HG03175 (cell line): ENCODE results near the gene MAP1LC3A.
"Not testable (repeated sequence)": the region's sequence is repeated elsewhere in the genome, so short reads cannot be mapped to it uniquely, and the experiment has no call there.

ENCODE experiments used
- ATAC-seq: cut with Tn5 transposase; IDR thresholded peaks from one replicate; pipeline ENCODE4 v1.9.1; 2021; ENCODE audit warnings: mild to moderate bottlenecking, moderate library complexity; ENCODE audit not compliant: unreplicated experiment

The MAP1LC3A gene

DNA sequence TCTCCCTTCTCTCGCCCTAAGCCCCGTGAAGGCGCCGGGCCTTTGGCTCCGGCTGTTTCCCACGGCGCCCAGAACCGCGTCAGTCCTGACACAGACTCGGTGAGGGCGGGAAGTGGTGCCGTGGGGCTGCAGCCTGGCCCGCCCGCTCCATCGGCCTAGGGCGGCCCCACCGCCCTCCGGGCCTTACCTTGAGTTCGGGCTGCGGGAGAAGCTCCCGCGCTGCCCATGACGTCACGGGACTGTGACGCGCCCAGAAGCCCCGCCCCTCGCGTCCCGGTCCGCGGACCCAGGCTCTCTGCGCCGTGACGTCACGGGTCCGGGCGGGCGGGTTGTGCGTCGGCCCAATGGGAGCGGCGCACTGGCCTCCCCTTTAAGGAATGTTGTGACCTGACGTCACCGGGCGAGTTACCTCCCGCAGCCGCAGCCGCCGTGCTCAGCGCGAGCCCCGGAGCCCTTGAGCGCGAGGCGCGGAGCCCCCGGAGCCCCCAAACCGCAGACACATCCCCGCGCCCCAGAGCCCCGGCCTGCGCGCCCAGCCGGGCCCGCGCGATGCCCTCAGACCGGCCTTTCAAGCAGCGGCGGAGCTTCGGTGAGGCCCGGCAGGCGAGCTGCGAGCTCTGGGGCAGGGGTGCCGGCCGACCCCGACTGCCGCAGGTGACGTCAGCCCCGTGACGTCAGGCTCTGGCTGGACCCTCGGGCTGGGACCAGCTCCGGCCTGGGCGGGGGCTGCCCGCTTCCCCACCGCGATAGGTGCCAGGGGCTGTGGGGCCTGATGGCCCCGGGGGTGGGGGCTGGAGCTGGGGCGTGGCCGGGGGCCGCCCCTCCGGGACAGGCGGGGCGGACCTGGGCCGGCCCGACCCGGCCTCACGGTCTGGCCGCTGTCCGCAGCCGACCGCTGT is at the start of gene MAP1LC3A:
Gene MAP1LC3A (plus strand): TSS at position 399 of the 899 bp plus-strand sequence. CDS start 151 bp downstream, at position 550.
- ATAC-seq = peak; percentile 70

DNA sequence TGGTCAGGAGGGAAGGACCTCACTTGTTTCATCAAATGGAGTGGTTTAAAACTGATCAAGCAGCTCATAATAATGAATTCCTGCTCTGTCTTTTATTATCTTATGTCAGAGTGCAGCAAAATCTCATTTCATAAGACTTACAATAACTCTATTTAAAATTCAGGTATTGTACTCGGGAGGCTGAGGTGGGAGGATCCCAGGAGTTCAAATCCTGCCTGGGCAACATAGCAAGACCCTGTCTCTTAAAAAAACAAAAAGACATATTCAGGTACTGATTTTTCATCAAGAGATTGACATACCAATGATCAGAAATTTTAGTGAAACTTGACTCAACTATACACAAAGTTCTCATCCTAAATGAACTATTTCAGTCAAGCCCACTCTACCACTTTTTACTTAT is 47.9 kb upstream of the MAP1LC3A start:
- ATAC-seq = no peak

DNA sequence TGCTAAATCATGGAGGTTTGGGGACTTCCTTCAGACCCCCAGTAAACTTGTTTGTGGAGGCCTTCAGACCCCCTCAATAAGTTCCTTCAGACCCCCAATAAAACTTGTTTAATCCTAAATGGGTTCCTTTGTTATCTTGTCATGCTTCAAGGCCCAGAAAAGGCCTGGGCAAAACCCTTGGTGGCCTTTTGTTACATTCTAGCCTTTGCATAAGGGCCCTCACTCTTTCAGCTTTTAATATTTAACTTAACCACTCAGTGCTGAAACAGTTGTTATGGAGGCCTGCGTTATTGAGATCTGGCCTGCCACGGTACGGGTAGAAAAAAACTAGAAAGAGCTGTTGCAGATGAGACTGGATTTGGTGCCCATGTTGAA is 46.6 kb upstream of the MAP1LC3A start:
- no peak for ATAC-seq

DNA sequence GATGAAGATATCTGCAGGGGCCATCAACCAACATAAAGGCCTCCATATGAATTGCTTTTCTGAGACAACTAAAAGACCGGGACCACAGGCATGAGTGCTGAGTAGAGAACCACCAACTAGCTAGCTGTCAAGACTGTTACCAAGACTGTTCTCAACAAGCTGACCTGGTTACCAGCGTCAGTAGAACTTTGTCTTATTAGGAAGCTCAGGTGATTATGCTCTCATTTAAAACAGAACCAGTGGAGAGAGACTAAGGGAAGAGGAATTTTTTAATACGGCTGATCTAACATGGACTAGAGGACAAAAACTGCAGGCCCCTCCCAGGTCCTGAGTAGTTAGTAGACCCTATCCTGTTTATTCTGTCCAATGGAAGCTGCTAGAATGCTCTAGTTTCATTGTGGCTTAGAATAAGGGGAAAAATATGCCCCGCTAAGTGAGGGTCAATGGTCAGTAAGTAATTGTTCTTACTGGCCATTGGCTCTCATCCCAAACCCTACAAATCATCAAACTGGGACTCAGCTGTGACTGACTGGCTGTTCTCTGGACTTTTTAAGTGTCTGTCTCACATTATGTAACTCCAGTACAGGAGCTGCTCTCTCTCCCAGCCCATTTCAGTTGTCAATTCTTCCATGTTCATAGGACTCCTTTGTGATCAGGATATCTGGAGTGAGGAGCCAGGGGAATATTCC is 46.1 kb upstream of the MAP1LC3A start:
- ATAC-seq = no peak

DNA sequence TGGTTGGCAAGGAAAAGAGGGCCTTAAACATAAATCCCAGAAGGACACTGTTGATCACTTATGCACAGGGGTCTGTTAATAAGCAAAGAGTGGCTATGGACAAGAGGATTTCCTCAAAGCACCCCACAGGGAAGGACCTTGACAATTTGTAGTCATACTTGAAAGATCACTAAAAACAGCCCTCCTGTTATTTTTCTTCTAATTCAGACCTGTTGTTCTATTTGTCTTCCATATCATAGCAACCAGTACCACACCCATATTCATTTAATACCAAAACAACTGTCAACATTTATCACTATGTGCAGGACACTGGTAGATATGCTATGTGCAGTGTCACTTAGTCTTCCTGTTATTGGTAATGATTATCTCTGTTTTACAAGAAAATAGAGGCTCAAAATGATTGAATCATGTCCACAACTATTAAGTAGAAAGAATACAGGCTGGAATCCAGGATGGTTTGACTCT is 45.5 kb upstream of the MAP1LC3A start:
- ATAC-seq = no peak

DNA sequence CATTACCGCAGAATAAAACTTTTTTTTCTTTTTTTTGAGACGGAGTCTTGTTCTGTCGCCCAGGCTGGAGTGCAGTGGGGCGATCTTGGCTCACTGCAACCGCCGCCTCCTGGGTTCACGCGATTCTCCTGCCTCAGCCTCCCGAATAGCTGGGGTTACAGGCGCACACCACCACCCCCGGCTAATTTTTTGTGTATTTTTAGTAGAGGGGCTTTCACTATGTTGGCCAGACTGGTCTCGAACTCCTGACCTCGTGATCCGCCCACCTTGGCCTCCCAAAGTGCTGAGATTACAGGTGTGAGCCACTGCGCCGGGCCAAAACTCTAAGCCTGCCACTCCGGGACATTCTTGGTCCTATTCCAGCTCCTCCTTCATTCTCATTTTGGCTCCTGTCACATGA is 44.5 kb upstream of the MAP1LC3A start:
- ATAC-seq = not testable (repeated sequence)

DNA sequence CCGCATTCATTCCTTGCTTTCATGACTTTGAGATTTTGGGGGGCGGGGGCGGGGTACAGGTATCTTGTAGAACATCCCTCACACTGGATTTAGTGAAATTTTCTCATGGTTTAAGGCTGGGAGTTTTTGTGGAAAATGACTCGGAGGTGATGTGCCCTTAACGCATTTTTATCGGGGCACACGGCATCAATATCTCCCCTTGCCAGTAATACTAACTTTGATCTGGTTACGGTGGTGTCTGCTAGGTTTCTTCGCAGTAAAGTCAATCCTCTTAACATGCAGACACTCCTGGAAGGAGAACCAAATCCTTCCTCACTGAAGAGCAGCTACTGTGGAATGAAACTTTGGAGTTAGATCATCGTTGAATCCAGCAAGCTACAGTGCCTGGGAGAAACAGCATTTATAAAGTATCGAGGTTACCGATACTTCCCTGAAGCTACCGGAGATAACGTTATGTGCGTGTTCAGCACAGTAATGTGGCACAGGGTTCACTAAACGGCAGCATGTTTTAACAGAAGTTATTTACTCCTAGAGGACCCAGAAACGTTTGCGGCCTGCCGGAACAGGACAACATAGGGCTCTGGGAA is 43.5 kb upstream of the MAP1LC3A start:
- ATAC-seq = no peak

DNA sequence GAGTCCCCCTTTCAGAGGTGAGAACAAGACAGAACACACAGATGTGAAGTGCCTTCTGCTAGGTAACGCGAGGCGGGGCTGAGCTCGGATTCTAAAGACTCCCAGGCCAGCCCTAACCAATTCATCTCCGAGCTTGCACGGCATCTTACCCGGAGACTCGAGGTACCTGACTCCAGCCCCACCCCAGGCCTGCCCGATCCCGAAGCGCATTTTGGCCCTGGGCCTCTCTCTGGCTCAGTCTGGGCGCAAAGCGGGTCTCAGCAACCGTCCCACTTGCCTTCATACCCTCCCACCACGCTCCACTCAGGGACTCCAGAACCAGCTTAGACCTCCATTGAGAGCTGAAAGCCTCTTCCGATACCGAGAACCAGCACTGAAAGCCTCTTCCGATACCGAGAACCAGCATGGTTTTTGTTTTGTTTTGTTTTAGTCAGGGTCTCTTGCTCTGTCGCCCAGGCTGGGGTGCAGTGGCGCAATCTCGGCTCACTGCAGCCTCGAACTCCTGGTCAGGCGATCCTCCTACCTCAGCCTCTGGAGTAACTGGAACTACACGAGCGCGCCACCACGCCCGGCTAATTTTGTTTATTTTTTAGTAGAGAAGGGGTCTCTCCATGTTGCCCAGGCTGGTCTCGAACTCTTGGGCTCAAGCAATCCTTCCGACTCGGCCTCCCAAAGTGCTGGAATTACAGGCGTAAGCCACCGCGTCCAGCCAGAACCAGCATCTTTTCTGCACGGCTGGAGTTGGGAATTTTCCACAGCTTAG is 42.9 kb upstream of the MAP1LC3A start:
- ATAC-seq = peak; percentile 62

DNA sequence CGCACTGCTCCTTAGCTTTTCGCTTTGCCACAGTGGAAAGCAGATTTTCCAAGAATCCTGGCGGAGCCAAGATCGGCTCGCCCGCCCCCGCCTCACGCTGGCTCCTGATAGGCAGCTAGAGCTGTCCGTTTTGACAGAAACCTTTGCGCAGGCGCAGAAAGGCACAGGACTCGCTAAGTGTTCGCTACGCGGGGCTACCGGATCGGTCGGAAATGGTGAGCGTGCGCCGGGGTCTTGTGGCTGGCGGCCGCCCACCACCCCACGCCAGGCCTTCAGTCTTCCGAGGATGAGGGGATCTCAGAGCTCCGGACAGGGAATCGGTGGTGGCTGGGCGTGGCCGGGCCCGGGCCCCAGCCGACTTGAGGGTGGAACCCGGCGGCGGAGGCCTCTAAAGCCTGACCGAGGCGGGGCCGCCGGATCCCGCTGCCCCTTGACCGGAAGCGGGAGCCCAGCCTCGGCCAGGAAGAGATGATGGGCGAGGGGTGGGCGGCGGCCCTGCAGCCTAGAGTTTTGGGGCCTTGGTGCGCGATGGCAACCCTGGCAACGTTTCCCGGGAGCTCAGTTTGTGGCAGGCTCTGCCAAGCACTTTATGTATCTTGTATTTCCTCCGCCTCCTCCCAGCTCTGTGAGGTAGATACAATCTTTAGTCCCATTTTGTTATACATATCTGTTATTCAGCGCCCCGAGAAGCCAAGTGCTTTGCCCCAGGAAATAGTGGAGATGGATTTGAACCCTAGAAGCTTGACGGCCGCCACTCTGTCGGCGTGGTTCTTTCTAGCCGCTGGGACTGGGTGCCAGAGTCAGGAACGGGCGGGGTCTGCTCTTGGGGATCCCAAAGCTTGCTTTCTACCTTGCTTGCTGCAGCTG is 42.0 kb upstream of the MAP1LC3A start, which contains the start of gene DYNLRB1:
Gene DYNLRB1 (plus strand): TSS at position 176 of the 867 bp plus-strand sequence. CDS start 37 bp downstream, at position 213.
- ATAC-seq = peak; percentile 71

DNA sequence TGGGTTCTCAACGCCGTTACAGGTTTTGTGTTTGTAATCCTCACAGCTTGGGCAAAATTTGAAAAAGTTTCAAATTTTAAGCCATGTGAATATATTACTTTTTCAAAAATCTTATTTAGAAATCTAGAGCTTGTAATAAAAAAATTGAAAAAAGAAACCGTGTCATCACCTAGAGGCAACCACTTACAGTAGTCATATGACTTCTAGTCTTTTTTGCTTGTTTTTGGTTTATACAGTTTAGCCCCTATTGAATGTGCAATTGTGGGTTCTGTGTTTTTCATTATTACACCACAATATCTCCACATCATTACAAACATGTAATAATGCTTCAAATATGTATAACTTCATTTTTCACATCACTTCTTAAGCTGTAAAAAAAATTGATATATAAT is 41.4 kb upstream of the MAP1LC3A start:
- no peak for ATAC-seq

DNA sequence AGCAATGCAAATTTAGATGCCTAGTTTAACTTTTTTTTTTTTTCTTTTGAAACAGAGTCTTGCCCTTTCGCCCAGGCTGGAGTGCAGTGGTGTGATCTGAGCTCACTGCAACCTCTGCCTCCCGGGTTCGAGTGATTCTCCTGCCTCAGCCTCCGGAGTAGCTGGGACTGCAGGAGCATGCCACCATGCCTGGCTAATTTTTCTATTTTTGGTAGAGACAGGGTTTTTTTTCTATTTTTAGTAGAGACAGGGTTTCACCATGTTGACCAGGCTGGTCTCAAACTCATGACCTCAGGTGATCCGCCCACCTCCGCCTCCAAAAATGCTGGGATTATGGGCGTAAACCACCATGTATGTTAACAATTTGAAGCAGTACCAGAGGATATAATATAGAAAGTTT is 39.7 kb upstream of the MAP1LC3A start:
- not testable (repeated sequence) for ATAC-seq

DNA sequence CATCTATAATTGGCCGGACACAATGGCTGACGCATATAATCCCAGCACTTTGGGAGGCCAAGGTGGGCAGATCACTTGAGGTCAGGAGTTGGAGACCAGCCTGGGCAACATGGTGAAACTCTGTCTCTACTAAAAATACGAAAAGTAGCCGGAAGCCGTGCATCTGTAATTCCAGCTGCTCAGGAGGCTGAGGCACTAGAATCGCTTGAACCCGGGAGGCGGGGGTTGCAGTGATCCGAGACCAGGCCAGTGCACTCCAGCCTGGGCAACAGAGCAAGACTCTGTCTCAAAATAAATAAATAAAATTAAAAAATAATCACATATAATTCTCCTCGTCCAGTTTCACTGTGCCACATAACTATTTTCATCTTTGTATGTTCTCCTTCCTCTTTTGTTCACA is 38.7 kb upstream of the MAP1LC3A start:
- not testable (repeated sequence) for ATAC-seq

DNA sequence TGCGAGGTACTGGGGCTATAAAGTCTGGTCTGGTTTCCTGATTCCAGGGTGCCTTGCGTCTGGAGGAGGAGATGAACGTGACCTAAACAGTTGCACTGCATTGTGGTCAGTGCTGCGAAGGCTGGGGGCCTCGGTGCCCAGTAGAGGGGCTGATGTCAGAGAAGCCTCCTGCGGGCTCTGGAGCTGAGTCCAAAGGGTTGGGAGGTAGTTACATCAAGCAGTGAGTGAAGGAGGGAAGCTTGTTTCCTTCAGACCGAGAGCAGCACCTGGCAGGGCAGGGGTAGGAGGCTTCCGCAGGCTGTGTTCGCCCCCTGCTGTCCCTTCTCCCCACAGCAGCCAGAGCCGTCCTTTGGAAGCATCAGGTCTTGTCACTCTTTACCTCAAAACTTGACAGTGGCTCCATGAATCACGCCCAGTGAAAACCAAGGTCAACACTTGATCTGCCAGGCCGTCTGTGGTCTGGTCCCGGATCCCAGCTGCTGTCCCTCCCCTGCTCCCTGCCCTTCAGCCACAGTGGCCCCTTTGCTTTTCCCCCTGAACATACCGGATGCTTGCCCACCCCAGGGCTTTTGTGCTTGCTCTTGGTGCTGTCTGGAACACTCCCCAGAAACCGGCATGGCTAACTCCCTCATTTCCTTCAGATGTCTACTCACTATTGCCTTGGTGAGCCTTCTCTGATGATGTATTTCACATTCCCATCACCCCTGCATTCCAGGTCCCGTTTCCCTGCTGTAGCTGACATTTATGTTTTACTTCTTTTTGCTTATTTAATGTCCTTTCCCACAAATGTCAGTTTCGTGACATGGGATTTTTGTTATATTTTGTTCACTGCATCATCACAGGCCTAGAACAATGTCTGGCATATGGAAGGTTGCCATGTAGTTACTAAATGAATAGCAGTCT is 35.3 kb upstream of the MAP1LC3A start:
- no peak for ATAC-seq

DNA sequence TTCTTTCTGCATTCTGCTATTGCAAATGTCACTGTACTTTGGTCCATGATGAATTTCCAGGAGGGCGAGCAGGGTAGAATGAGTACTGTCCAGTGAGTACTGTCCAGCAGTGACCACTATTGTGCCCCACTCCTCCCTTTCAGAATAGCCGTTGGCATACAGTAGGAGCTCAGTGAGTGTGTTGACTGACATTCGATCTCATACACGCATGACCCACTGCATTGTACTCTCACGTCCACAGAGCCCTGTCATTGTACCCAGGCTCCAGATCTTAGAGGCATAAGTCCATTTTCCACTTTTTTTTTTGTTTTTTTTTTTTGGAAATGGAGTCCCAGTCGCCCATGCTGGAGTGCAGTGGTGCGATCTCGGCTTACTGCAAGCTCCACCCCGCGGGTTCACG is 34.1 kb upstream of the MAP1LC3A start:
- no peak for ATAC-seq

DNA sequence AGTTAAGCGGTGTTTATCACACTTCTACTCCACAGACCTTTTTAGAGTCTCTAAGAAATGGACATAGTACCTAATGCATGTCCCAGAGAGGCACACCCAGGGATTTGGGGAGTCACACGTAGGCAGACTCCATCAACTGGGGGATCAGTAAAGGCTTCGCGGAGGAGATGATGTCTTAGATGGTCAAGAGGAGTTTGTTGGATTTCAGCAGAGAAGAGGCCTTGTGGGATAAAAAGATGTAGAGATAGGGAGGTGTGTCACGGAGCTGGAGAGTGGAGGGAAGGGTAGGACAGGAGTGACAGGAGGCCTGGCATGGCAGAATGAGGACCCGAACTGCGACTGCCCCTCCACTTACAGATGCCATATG is 33.2 kb upstream of the MAP1LC3A start:
- no peak for ATAC-seq

DNA sequence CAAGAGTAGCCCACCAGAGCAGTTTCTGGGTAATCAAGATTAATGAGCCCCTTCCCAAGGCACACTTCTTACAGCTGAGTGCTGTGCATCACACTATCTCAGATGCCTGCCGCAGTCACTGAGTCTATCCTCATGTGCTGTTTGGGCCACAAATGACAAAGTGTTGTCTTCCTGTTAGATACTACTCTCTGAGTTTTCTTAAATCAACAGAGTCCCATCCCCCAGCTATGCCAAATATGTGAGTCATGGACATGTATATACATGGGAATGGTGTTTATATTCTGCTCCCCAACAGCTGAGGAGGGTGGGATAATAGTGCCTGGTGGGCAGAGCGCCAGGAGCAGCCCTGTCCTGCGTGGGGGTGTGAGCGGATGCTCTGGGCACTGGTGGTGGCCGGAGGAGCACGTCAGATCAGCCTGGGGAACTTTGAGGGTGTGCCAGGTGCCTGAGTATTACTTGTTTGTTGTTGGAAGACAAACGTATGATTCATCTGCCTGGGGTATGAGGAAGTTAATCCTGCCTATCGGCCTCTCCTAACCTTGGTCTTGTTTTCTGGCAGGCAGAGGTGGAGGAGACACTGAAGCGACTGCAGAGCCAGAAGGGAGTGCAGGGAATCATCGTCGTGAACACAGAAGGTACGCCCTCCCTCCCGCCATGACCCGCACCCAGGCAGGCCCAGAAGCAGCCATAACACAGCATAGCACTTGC is 32.7 kb upstream of the MAP1LC3A start:
- no peak for ATAC-seq

DNA sequence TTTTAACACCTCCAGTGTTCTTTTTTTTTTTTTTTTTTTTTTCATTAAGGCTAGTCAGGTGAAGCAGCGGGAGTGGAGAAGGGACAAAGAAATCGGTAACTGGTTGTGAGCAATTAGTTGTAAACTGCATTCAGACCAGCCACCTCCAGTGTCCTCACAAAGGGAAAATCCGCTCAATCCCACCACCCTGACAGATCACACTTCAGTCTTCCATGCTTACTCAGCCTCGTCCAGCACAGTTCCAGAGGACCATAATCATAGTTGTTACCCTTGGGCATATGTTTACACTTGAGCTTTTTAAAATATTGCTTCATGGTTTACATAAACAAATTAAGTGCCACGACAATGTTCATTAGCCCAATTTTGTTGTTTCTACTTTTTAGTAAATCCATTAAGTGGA is 32.1 kb upstream of the MAP1LC3A start:
- no peak for ATAC-seq

DNA sequence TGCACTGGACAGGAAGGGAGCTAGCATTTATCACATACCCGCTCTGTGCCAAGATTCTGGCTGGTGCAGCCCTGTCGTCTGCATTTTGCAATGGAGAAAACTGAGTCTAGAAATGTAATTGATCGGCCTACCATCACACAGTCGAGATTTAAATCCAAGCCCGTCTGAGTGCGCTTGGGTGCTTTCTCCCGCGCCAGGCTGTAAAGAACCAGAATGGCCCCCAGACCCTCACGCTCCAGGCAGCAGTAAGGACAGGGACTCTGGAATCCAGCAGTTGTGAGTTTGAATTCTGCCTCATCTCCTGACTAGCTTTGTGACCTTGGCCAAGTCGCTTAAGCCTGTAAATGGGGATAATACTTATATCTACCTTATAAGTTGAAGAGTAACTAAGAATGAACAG is 31.5 kb upstream of the MAP1LC3A start:
- no peak for ATAC-seq
